ENCODE data around the gene CYP4A11.
"Not testable (repeated sequence)": the region's sequence is repeated elsewhere in the genome, so short reads cannot be mapped to it uniquely, and the experiment has no call there.

The CYP4A11 gene

DNA sequence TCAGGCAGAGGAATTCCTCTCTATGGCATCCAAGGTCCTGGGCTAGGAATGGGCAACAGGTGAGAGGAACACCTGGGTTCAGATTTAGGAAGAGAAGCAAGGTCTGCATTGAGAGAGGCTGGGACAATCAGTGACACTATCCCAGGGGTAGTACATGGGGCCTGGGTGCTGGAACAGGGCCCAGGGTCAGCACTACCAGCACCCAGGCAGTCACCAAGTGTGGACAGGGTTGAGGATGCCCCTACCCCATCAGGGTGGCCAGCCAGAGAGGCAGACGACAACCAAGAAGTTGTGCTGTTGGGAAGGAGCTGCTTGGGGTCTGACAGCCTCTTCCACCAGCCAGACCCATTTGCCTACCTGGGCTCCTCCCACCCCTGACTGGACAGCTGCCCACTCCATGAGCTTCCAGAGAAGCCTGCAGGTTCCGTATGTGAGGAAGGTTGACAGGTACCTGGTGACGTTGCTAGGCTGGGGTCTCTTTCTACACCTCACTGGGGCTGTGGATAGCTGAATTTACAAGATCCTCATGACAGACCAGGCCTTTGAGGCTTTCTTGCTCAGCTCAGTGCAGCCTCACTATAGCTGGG is 13.9 kb downstream of the CYP4A11 start:
- no peak for DNase-seq (ENCODE audit: low read depth, low spot score)

- DNase-seq (ENCODE audit: low read depth, low spot score): no peak
Measured at GRCh38 chr1:46910790-46911189, 30.5 kb downstream of the CYP4A11 start.

DNA sequence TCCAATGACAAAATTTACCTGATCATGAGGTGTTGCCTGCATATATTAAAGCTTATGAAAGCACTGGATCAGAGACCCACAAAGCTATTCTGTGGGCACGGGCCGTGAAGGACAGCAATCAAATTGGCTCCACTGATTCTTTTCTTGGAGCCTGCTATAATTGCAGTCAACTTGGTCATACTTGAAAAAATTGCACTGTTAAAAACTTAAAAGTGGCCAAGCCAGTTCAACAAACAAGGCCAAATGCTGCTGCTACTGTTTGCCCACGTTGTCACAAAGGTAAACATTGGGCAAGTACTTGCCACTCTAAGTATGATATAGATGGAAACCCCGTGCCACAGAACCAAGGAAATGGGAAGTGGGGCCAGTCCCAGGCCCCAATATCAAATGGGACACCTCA is 37.8 kb downstream of the CYP4A11 start:
- DNase-seq (ENCODE audit: low read depth, low spot score): no peak

- no peak for DNase-seq (ENCODE audit: low read depth, low spot score)
Measured at GRCh38 chr1:46900401-46900800, 40.9 kb downstream of the CYP4A11 start.

DNA sequence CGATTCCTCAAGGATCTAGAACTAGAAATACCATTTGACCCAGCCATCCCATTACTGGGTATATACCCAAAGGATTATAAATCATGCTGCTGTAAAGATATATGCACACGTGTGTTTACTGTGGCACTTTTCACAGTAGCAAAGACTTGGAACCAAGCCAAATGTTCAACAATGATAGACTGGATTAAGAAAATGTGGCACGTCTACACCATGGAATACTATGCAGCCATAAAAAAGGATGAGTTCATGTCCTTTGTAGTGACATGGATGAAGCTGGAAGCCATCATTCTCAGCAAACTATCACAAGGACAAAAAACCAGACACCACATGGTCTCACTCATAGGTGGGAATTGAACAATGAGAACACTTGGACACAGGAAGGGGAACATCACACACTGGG is 59.6 kb downstream of the CYP4A11 start:
- DNase-seq (ENCODE audit: low read depth, low spot score): not testable (repeated sequence)
